AG04450 (cell line): ENCODE measurements around the gene ADARB2. TPM values are rescaled to one million over a fixed set of nuclear protein-coding genes. Genes with fewer than 3 reads are reported as not detected.

Experiments used
- CTCF ChIA-PET: fragments of 300-600, 350-600 bp; formaldehyde crosslinking; extraction: SDS; loops from one replicate; lab custom pipeline; 2022; ENCODE audit warnings: antibody characterized with exemption, inconsistent platforms; lab: Charles Lee
- POLR2A ChIA-PET: fragments of 350-600 bp; formaldehyde crosslinking; extraction: SDS; loops from one replicate; lab custom pipeline; 2021; ENCODE audit warnings: antibody characterized with exemption, inconsistent platforms; lab: Yijun Ruan, JAX
- DNase-seq: peaks from one replicate; pipeline ENCODE4 v3.0.0-alpha.2; 2011; ENCODE audit warnings: low read depth, low spot score
- H3K27ac ChIP-seq: one replicate; pipeline ENCODE4 v1.5.1; 2012; ENCODE audit warnings: low read depth, low read length, control low read depth
- H3K27me3 ChIP-seq: one replicate; pipeline ENCODE4 v1.6.0; 2012; ENCODE audit warnings: low read length; ENCODE audit not compliant: control insufficient read depth, insufficient read depth
- H3K4me3 ChIP-seq: 2 replicates; pipeline ENCODE4 v1.5.1; 2011; ENCODE audit warnings: mild to moderate bottlenecking, low read depth, low read length, control low read depth
- H3K9me3 ChIP-seq: 2 replicates; pipeline ENCODE4 v1.5.1; 2012; ENCODE audit warnings: low read length; ENCODE audit not compliant: control insufficient read depth, insufficient read depth
- CTCF ChIP-seq: IDR thresholded peaks from 2 replicates; pipeline ENCODE4 v1.5.1; 2011; ENCODE audit warnings: low read depth, low read length, control low read depth, inconsistent platforms
- polyA plus RNA-seq: library from polyadenylated mRNA; depleted of rRNA; stranded (reverse); fragments of >200 nt; gene quantifications from 2 replicates; pipeline ENCODE4 v1.2.3, GENCODE V29; 2011

ADARB2 gene
- polyA plus RNA-seq, 1 experiment = not detected

GRCh38 chr10:1548596-1548995 lies 188.7 kb downstream of the ADARB2 start:
- CTCF ChIA-PET = no interaction called here
- Histone ChIP-seq H3K27ac (no peak overlapping the region), H3K9me3 (peaks cover 89% of the 10 kb centered on the region), H3K27me3 (no peaks in the 10 kb centered on the region), H3K4me3 (no peak overlapping the region)
- POLR2A ChIA-PET = no interaction called here
- no peak for DNase-seq
- TF ChIP-seq CTCF = no peak

GRCh38 chr10:1548146-1548545 lies 189.2 kb downstream of the ADARB2 start:
- H3K9me3 ChIP-seq = peaks cover 87% of the 10 kb centered on the region
- TF ChIP-seq CTCF = no peak

GRCh38 chr10:1546431-1547110 lies 190.8 kb downstream of the ADARB2 start:
- ChIA-PET CTCF (no interaction called here), POLR2A (no interaction called here)
- Histone ChIP-seq H3K27me3 (no peaks in the 10 kb centered on the region), H3K4me3 (no peak overlapping the region), H3K9me3 (peaks cover 80% of the 10 kb centered on the region), H3K27ac (no peak overlapping the region)
- no peak for DNase-seq
- no peak for TF ChIP-seq CTCF

More at GRCh38 chr10:1548146-1548545, 189.2 kb downstream of the ADARB2 start:
- H3K27me3 ChIP-seq = no peaks in the 10 kb centered on the region
- no peak for DNase-seq
- POLR2A ChIA-PET = no interaction called here
- no peak overlapping the region for H3K4me3 ChIP-seq
- H3K27ac ChIP-seq = no peak overlapping the region
- CTCF ChIA-PET = no interaction called here

- H3K4me3 ChIP-seq = no peak overlapping the region
- TF ChIP-seq CTCF = no peak
- H3K27ac ChIP-seq = no peak overlapping the region
- POLR2A ChIA-PET = no interaction called here
- DNase-seq = no peak
- CTCF ChIA-PET = no interaction called here
- peaks cover 70% of the 10 kb centered on the region for H3K9me3 ChIP-seq
- H3K27me3 ChIP-seq = no peaks in the 10 kb centered on the region
These were observed 191.8 kb downstream of the ADARB2 start for GRCh38 chr10:1545524-1545923.

- no peak overlapping the region for H3K4me3 ChIP-seq
These were observed 192.4 kb downstream of the ADARB2 start for GRCh38 chr10:1544929-1545328.

More at GRCh38 chr10:1544929-1545328, 192.4 kb downstream of the ADARB2 start:
- DNase-seq = no peak
- TF ChIP-seq CTCF = no peak
- Histone ChIP-seq H3K9me3 (peaks cover 69% of the 10 kb centered on the region), H3K27me3 (no peaks in the 10 kb centered on the region), H3K27ac (no peak overlapping the region)
- ChIA-PET POLR2A (no interaction called here), CTCF (no interaction called here)
